Hematopoietic multipotent progenitor cell treated with erythropoietin and hydrocortisone succinate and interleukin-3 and kit ligand, for 15 days (in vitro differentiated cells): ENCODE results near the gene CCNT1.
"Not testable (repeated sequence)": the region's sequence is repeated elsewhere in the genome, so short reads cannot be mapped to it uniquely, and the experiment has no call there.

Source experiments
- DNase-seq: peaks from one replicate; pipeline ENCODE4 v3.0.0-alpha.2; 2015; ENCODE audit warnings: low spot score

CCNT1 gene

GRCh38 chr12:48716493-48717251 lies at the start of gene CCNT1:
TSS of gene CCNT1 (minus strand) at chr12:48716707. CDS start at chr12:48716675, 32 bp downstream.
- DNase-seq, result peak; percentile 99

GRCh38 chr12:48765753-48766162 lies 49.3 kb upstream of the CCNT1 start:
- no peak for DNase-seq

GRCh38 chr12:48764521-48764920 lies 48.0 kb upstream of the CCNT1 start:
- no peak for DNase-seq

DNA sequence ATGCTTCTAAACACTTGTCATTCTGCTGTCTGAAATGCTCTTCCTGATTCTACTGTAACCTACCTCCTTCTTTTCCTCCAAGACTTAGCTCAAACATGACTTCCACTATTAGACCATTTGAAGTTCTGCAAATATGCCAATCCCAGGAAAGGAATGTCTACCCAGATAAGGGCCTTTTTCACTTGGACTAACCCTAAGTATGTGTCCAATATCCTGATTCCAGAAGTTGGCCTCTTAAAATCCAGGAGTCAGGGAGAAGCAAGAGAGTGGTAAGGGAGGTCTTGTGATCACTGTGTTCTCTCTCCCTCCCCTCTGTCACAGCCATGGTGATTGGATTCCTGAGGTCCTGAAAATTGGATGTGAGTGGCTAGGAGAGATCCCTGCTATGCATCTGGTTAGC lies 42.2 kb upstream of the CCNT1 start:
- no peak for DNase-seq

DNA sequence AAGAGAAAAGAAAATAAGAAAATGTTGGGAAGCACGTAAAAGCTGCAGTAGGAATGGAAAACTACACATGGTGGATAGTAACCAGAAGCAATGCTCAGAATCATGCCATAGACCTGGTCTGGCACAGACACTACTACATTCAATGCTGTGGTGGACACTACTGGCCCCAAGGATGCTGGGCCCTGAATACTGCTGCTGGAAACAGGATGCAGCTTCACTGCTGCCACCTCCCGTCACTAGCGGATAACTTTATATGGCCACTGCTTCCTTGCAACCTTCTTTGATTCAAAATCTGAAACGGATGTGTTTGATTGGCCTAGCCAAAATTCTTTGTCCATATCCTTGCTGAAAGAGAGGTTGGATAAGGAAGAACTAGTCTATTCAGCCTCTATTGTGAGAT lies 41.7 kb upstream of the CCNT1 start:
- no peak for DNase-seq

GRCh38 chr12:48750769-48751356 lies 34.4 kb upstream of the CCNT1 start:
- DNase-seq, result no peak

- DNase-seq, result no peak
These were observed 33.7 kb upstream of the CCNT1 start for GRCh38 chr12:48750215-48750614.

GRCh38 chr12:48744251-48745008 lies 27.9 kb upstream of the CCNT1 start:
- no peak for DNase-seq

- DNase-seq, result no peak
These were observed 23.2 kb upstream of the CCNT1 start for GRCh38 chr12:48739618-48740269.

- no peak for DNase-seq
These were observed 19.9 kb upstream of the CCNT1 start for GRCh38 chr12:48736456-48736855.

GRCh38 chr12:48728807-48729206 lies 12.3 kb upstream of the CCNT1 start:
- no peak for DNase-seq

- not testable (repeated sequence) for DNase-seq
These were observed 4.2 kb upstream of the CCNT1 start for GRCh38 chr12:48720737-48721136.

- DNase-seq, result not testable (repeated sequence)
These were observed 3.7 kb upstream of the CCNT1 start for GRCh38 chr12:48720171-48720570.

DNA sequence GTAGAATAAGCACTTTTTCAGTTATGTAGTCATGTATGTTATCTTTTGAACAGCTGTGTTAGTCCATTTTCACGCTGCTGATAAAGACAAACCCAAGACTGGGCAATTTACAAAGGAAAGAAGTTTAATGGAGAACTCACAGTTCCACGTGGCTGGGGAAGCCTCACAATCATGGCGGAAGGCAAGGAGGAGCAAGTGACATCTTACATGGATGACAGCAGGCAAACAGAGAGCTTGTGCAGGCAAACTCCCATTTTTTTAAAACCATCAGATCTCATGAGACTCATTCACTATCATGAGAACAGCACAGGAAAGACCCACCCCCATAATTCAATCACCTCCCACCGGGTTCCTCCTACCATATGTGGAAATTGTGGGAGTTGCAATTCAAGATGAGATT lies 2.5 kb upstream of the CCNT1 start:
- not testable (repeated sequence) for DNase-seq

- DNase-seq, result no peak
These were observed 767 bp upstream of the CCNT1 start for GRCh38 chr12:48717252-48717695.

DNA sequence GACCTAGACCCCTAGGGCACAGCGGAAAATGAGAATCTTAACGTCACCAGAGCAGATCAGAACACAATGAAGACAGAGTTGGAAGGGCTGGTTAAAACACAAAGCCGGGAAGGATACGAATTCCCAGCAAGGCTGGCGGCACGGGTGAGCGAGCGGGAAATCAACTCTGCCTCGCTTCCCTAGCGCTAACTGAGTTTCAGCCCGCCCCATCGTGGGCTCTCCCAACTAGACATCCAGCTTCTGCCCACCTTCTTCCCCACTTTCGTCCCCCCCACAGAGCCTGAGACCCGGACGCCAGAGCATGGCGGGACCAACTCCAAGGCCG lies 377 bp downstream of the CCNT1 start:
- DNase-seq, result no peak

GRCh38 chr12:48712209-48712608 lies 4.3 kb downstream of the CCNT1 start:
- no peak for DNase-seq

- not testable (repeated sequence) for DNase-seq
These were observed 17.7 kb downstream of the CCNT1 start for GRCh38 chr12:48698822-48699221.

GRCh38 chr12:48696626-48697025 lies 19.9 kb downstream of the CCNT1 start:
- no peak for DNase-seq

DNA sequence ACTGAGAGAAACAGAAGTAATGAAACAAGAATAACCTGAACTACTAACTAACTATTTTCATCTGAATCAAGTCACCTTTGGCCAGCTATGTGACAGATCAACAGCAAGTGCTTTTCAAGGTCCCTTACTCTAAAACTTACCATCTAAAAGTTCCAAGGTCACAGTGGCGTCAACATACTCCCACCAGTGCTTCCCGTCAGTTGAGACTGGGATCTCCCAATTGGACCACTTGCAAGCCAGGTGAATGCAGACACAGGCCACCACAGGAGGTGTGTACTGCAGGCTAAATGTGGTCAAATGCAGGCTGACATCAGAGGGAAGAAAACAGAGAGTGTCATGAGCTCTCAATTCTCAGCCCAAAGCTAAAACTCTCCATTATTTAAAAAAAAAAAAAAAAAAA lies 20.6 kb downstream of the CCNT1 start:
- DNase-seq, result no peak

DNA sequence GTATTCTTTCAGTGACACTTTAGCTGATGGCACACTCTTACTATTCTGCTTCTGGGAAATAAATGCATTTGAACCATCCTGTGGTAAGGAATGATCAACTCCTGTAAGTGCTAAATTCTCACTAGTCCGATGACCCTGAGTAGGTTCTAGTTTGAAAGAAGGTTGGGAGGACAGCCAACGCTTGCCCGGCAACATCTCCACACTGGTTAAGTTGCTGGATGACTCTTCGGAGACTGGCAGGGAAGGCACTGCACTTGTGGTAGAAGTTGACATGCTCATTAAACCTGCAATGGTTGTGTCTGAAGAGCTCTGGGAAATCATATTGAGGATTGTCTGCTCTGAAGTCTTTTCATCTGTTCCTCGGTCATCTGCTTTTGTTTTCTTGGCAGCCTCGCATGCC lies 22.5 kb downstream of the CCNT1 start:
- DNase-seq, result no peak

- peak; percentile 29 for DNase-seq
These were observed 22.9 kb downstream of the CCNT1 start for GRCh38 chr12:48693572-48693971.
